GM12878 (cell line): ENCODE data around the gene RPL26. TPM values are rescaled to one million over a fixed set of nuclear protein-coding genes. Genes with fewer than 3 reads are reported as not detected.

Experiments used
- polyA plus RNA-seq, 11 experiments: library from polyadenylated mRNA; depleted of rRNA in 4 of 11; unstranded in 6 of 11; stranded (reverse) in 5 of 11; fragments of >200 nt; fragmentation: Nextera tagmentation in 4 of 11; fragmentation: Illumina TruSeq in 1 of 11; extraction: Ambion mirVana in 4 of 11; extraction: Trizol in 1 of 11; gene quantifications; 1 replicate in 1 of 11; 2 replicates in 10 of 11; pipeline versions ENCODE4 v1.2.1 to v1.2.3, GENCODE V29; 2011 to 2016; ENCODE audit warnings: inconsistent platforms in 2 of 11, missing spikeins in 2 of 11, low read depth in 1 of 11
- small RNA-seq: library from RNA; depleted of rRNA; stranded (forward); fragments of <200 nt; gene quantifications from one replicate; pipeline ENCODE3, GENCODE V24; 2014
- total RNA-seq, 4 experiments: library from RNA; depleted of rRNA in 3 of 4; stranded (reverse); fragments of >200 nt in 3 of 4; fragmentation: Illumina TruSeq in 1 of 4; extraction: Trizol in 1 of 4; gene quantifications; 2 replicates each; pipeline versions ENCODE4 v1.2.1 to v1.2.3, GENCODE V29; 2013 to 2021

The RPL26 gene
- total and polyA plus RNA-seq, 10 of the 15 experiments (the other 5 are each of a cell fraction or from before 2014, with no cell fraction given), result 1,451 to 9,244 (median 4,326) TPM

Small RNA genes within 50 kb of the gene (small RNA-seq; reads per million reads assigned to genes)
- not detected for gene RF00265

Other genes starting within 250 kb of the RPL26 start
Only the 7 nearest of the 14 such genes appear.
- 65.5 and 73.4 TPM in 2 replicates for gene PFAS, start 133.9 kb downstream of the RPL26 start, total RNA-seq (2014; rRNA removed)
- 25.8 and 30.3 TPM in 2 replicates for gene PFAS, start 133.9 kb downstream of the RPL26 start, total RNA-seq (2014; rRNA removed; fragmentation: Illumina TruSeq; extraction: Trizol)
- gene PFAS, start 133.9 kb downstream of the RPL26 start, total RNA-seq (2021), result 113 and 122 TPM in 2 replicates
- gene PFAS, start 133.9 kb downstream of the RPL26 start, polyA plus RNA-seq (2011; rRNA removed), result 18.8 and 42.4 TPM in 2 replicates
- 31.3 and 36.4 TPM in 2 replicates for gene PFAS, start 133.9 kb downstream of the RPL26 start, polyA plus RNA-seq (2014; fragmentation: Illumina TruSeq; extraction: Trizol)
- 10 to 100 TPM; 13.9 to 16.1 TPM for gene PFAS, start 133.9 kb downstream of the RPL26 start, polyA plus RNA-seq (2014; fragmentation: Nextera tagmentation; extraction: Ambion mirVana)
- gene PFAS, start 133.9 kb downstream of the RPL26 start, polyA plus RNA-seq (2014; rRNA removed), result 51.9 and 63.8 TPM in 2 replicates
- 10 to 100 TPM; 72.1 to 77.0 TPM for gene PFAS, start 133.9 kb downstream of the RPL26 start, polyA plus RNA-seq (2016; fragmentation: Nextera tagmentation; extraction: Ambion mirVana)
- gene RANGRF, start 94.5 kb downstream of the RPL26 start, total RNA-seq (2014; rRNA removed), result 48.8 and 52.3 TPM in 2 replicates
- gene RANGRF, start 94.5 kb downstream of the RPL26 start, total RNA-seq (2014; rRNA removed; fragmentation: Illumina TruSeq; extraction: Trizol), result 26.9 and 30.1 TPM in 2 replicates
- gene RANGRF, start 94.5 kb downstream of the RPL26 start, total RNA-seq (2021), result 41.9 and 48.9 TPM in 2 replicates
- 37.0 and 63.3 TPM in 2 replicates for gene RANGRF, start 94.5 kb downstream of the RPL26 start, polyA plus RNA-seq (2011; rRNA removed)
- gene RANGRF, start 94.5 kb downstream of the RPL26 start, polyA plus RNA-seq (2014; fragmentation: Illumina TruSeq; extraction: Trizol), result 31.3 and 47.5 TPM in 2 replicates
- 100 to 1,000 TPM; 123 to 181 TPM for gene RANGRF, start 94.5 kb downstream of the RPL26 start, polyA plus RNA-seq (2014; fragmentation: Nextera tagmentation; extraction: Ambion mirVana)
- 59.5 and 67.1 TPM in 2 replicates for gene RANGRF, start 94.5 kb downstream of the RPL26 start, polyA plus RNA-seq (2014; rRNA removed)
- gene RANGRF, start 94.5 kb downstream of the RPL26 start, polyA plus RNA-seq (2016; fragmentation: Nextera tagmentation; extraction: Ambion mirVana), result 10 to 100 TPM; 87.2 to 91.4 TPM
- gene SLC25A35, start 87.8 kb downstream of the RPL26 start, total RNA-seq (2014; rRNA removed), result 1.6 and 1.7 TPM in 2 replicates
- gene SLC25A35, start 87.8 kb downstream of the RPL26 start, total RNA-seq (2014; rRNA removed; fragmentation: Illumina TruSeq; extraction: Trizol), result 1.1 and 1.5 TPM in 2 replicates
- 3.4 and 4.7 TPM in 2 replicates for gene SLC25A35, start 87.8 kb downstream of the RPL26 start, total RNA-seq (2021)
- gene SLC25A35, start 87.8 kb downstream of the RPL26 start, polyA plus RNA-seq (2011; rRNA removed), result 0.91 and 2.0 TPM in 2 replicates
- 2.6 and 3.2 TPM in 2 replicates for gene SLC25A35, start 87.8 kb downstream of the RPL26 start, polyA plus RNA-seq (2014; fragmentation: Illumina TruSeq; extraction: Trizol)
- 1 to 10 TPM; 1.2 to 2.3 TPM for gene SLC25A35, start 87.8 kb downstream of the RPL26 start, polyA plus RNA-seq (2014; fragmentation: Nextera tagmentation; extraction: Ambion mirVana)
- 4.2 and 4.6 TPM in 2 replicates for gene SLC25A35, start 87.8 kb downstream of the RPL26 start, polyA plus RNA-seq (2014; rRNA removed)
- gene SLC25A35, start 87.8 kb downstream of the RPL26 start, polyA plus RNA-seq (2016; fragmentation: Nextera tagmentation; extraction: Ambion mirVana), result 1 to 10 TPM; 1.8 to 2.2 TPM
- gene ARHGEF15, start 73.0 kb downstream of the RPL26 start, total RNA-seq (2014; rRNA removed), result not detected in 2 replicates
- not detected in 2 replicates for gene ARHGEF15, start 73.0 kb downstream of the RPL26 start, total RNA-seq (2014; rRNA removed; fragmentation: Illumina TruSeq; extraction: Trizol)
- gene ARHGEF15, start 73.0 kb downstream of the RPL26 start, total RNA-seq (2021), result not detected in 2 replicates
- not detected in 2 replicates for gene ARHGEF15, start 73.0 kb downstream of the RPL26 start, polyA plus RNA-seq (2011; rRNA removed)
- not detected in 2 replicates for gene ARHGEF15, start 73.0 kb downstream of the RPL26 start, polyA plus RNA-seq (2014; fragmentation: Illumina TruSeq; extraction: Trizol)
- gene ARHGEF15, start 73.0 kb downstream of the RPL26 start, polyA plus RNA-seq (2014; fragmentation: Nextera tagmentation; extraction: Ambion mirVana), result not detected
- gene ARHGEF15, start 73.0 kb downstream of the RPL26 start, polyA plus RNA-seq (2014; rRNA removed), result not detected in 2 replicates
- gene ARHGEF15, start 73.0 kb downstream of the RPL26 start, polyA plus RNA-seq (2016; fragmentation: Nextera tagmentation; extraction: Ambion mirVana), result not detected
- not detected in 2 replicates for gene ODF4, start 43.4 kb downstream of the RPL26 start, total RNA-seq (2014; rRNA removed)
- not detected in 2 replicates for gene ODF4, start 43.4 kb downstream of the RPL26 start, total RNA-seq (2014; rRNA removed; fragmentation: Illumina TruSeq; extraction: Trizol)
- gene ODF4, start 43.4 kb downstream of the RPL26 start, total RNA-seq (2021), result not detected in 2 replicates
- not detected in 2 replicates for gene ODF4, start 43.4 kb downstream of the RPL26 start, polyA plus RNA-seq (2011; rRNA removed)
- not detected in 2 replicates for gene ODF4, start 43.4 kb downstream of the RPL26 start, polyA plus RNA-seq (2014; fragmentation: Illumina TruSeq; extraction: Trizol)
- gene ODF4, start 43.4 kb downstream of the RPL26 start, polyA plus RNA-seq (2014; fragmentation: Nextera tagmentation; extraction: Ambion mirVana), result not detected
- gene ODF4, start 43.4 kb downstream of the RPL26 start, polyA plus RNA-seq (2014; rRNA removed), result not detected in 2 replicates
- gene ODF4, start 43.4 kb downstream of the RPL26 start, polyA plus RNA-seq (2016; fragmentation: Nextera tagmentation; extraction: Ambion mirVana), result not detected
- gene RNF222, start 14.6 kb upstream of the RPL26 start, total RNA-seq (2014; rRNA removed), result not detected in 2 replicates
- gene RNF222, start 14.6 kb upstream of the RPL26 start, total RNA-seq (2014; rRNA removed; fragmentation: Illumina TruSeq; extraction: Trizol), result not detected in 2 replicates
- not detected in 2 replicates for gene RNF222, start 14.6 kb upstream of the RPL26 start, total RNA-seq (2021)
- gene RNF222, start 14.6 kb upstream of the RPL26 start, polyA plus RNA-seq (2011; rRNA removed), result not detected in 2 replicates
- not detected in 2 replicates for gene RNF222, start 14.6 kb upstream of the RPL26 start, polyA plus RNA-seq (2014; fragmentation: Illumina TruSeq; extraction: Trizol)
- gene RNF222, start 14.6 kb upstream of the RPL26 start, polyA plus RNA-seq (2014; fragmentation: Nextera tagmentation; extraction: Ambion mirVana), result not detected
- 0.06 TPM in 1 of 2 replicates, not detected in the other for gene RNF222, start 14.6 kb upstream of the RPL26 start, polyA plus RNA-seq (2014; rRNA removed)
- gene RNF222, start 14.6 kb upstream of the RPL26 start, polyA plus RNA-seq (2016; fragmentation: Nextera tagmentation; extraction: Ambion mirVana), result not detected
- 24.8 and 24.9 TPM in 2 replicates for gene NDEL1, start 52.7 kb upstream of the RPL26 start, total RNA-seq (2014; rRNA removed)
- 26.4 and 31.9 TPM in 2 replicates for gene NDEL1, start 52.7 kb upstream of the RPL26 start, total RNA-seq (2014; rRNA removed; fragmentation: Illumina TruSeq; extraction: Trizol)
- gene NDEL1, start 52.7 kb upstream of the RPL26 start, total RNA-seq (2021), result 32.1 and 36.9 TPM in 2 replicates
- 41.5 and 60.1 TPM in 2 replicates for gene NDEL1, start 52.7 kb upstream of the RPL26 start, polyA plus RNA-seq (2011; rRNA removed)
- gene NDEL1, start 52.7 kb upstream of the RPL26 start, polyA plus RNA-seq (2014; fragmentation: Illumina TruSeq; extraction: Trizol), result 30.5 and 40.3 TPM in 2 replicates
- gene NDEL1, start 52.7 kb upstream of the RPL26 start, polyA plus RNA-seq (2014; fragmentation: Nextera tagmentation; extraction: Ambion mirVana), result 1 to 10 TPM in 1 of 2 experiments, under 1 TPM in 1; 0.72 to 1.9 TPM
- gene NDEL1, start 52.7 kb upstream of the RPL26 start, polyA plus RNA-seq (2014; rRNA removed), result 27.0 and 33.0 TPM in 2 replicates
- 10 to 100 TPM; 29.1 to 29.4 TPM for gene NDEL1, start 52.7 kb upstream of the RPL26 start, polyA plus RNA-seq (2016; fragmentation: Nextera tagmentation; extraction: Ambion mirVana)